Measurements from ENCODE around the gene MXI1. TPM values are rescaled to one million over a fixed set of nuclear protein-coding genes. Genes with fewer than 3 reads are reported as not detected.

Gene MXI1
- total and polyA plus RNA-seq, 4 donors: 11.2 to 55.8 (median 18.7) TPM

GRCh38 chr10:110285501-110285900 lies 78.1 kb downstream of the MXI1 start:
- WGBS, 2 donors: 99 to 100% methylated on average over 2 of the region's 2 CpGs
- TF ChIP-seq CTCF (IDR thresholded peaks at IDR 0.05; ENCODE audit: control extremely low read depth, extremely low read depth): no peak
- ATAC-seq (ENCODE audit: insufficient read depth, low FRiP score): no peak
- H3K4me3 ChIP-seq: no peak overlapping the region
- H3K27me3 ChIP-seq (ENCODE audit: control insufficient read depth in 3 of 3, insufficient read depth in 3 of 3, low read length in 2 of 3): no peaks in the 10 kb centered on the region
- H3K9ac ChIP-seq (ENCODE audit: insufficient read depth in 1 of 2, low read length in 2 of 2): no peak overlapping the region
- H3K36me3 ChIP-seq (ENCODE audit: control insufficient read depth in 4 of 4, insufficient read depth in 4 of 4, low read length in 4 of 4): peaks cover 6 to 23% (median 13%) of the 10 kb centered on the region in 4 donors
- H3K9me3 ChIP-seq (ENCODE audit: control insufficient read depth in 4 of 4, insufficient read depth in 3 of 4, low read length in 3 of 4): no peaks in the 10 kb centered on the region
- H3K4me1 ChIP-seq (ENCODE audit: control insufficient read depth in 5 of 5, insufficient read depth in 5 of 5, low read length in 5 of 5): no peaks in the 10 kb centered on the region
- no peak overlapping the region for H3K27ac ChIP-seq (ENCODE audit: low read depth in 1 of 2, low read length in 1 of 2)
- no peak for DNase-seq

GRCh38 chr10:110286841-110287240 lies 79.4 kb downstream of the MXI1 start:
- no peak for TF ChIP-seq CTCF (IDR thresholded peaks at IDR 0.05; ENCODE audit: control extremely low read depth, extremely low read depth)
- no peak for ATAC-seq (ENCODE audit: insufficient read depth, low FRiP score)
- H3K36me3 ChIP-seq (ENCODE audit: control insufficient read depth in 4 of 4, insufficient read depth in 4 of 4, low read length in 4 of 4): peaks cover 6 to 24% (median 15%) of the 10 kb centered on the region in 4 donors

GRCh38 chr10:110296966-110297365 lies 89.6 kb downstream of the MXI1 start:
- H3K4me3 ChIP-seq: no peak overlapping the region
- peaks cover 13 to 69% (median 46%) of the 10 kb centered on the region in 4 donors for H3K36me3 ChIP-seq (ENCODE audit: control insufficient read depth in 4 of 4, insufficient read depth in 4 of 4, low read length in 4 of 4)
- no peak for ATAC-seq (ENCODE audit: insufficient read depth, low FRiP score)
- 57 to 93% methylated on average over 1 of the region's 1 CpG for WGBS, 2 donors
- DNase-seq: no peak
- TF ChIP-seq CTCF (IDR thresholded peaks at IDR 0.05; ENCODE audit: control extremely low read depth, extremely low read depth): no peak
- H3K4me1 ChIP-seq (ENCODE audit: control insufficient read depth in 5 of 5, insufficient read depth in 5 of 5, low read length in 5 of 5): peaks cover 0 to 9% (median 0%) of the 10 kb centered on the region in 5 donors
- H3K9ac ChIP-seq (ENCODE audit: insufficient read depth in 1 of 2, low read length in 2 of 2): no peak overlapping the region
- H3K27me3 ChIP-seq (ENCODE audit: control insufficient read depth in 3 of 3, insufficient read depth in 3 of 3, low read length in 2 of 3): no peaks in the 10 kb centered on the region
- H3K9me3 ChIP-seq (ENCODE audit: control insufficient read depth in 4 of 4, insufficient read depth in 3 of 4, low read length in 3 of 4): no peaks in the 10 kb centered on the region
- H3K27ac ChIP-seq (ENCODE audit: low read depth in 1 of 2, low read length in 1 of 2): no peak overlapping the region

More at GRCh38 chr10:110286841-110287240, 79.4 kb downstream of the MXI1 start:
- Histone ChIP-seq H3K9ac (ENCODE audit: insufficient read depth in 1 of 2, low read length in 2 of 2) (no peak overlapping the region), H3K27me3 (ENCODE audit: control insufficient read depth in 3 of 3, insufficient read depth in 3 of 3, low read length in 2 of 3) (no peaks in the 10 kb centered on the region), H3K27ac (ENCODE audit: low read depth in 1 of 2, low read length in 1 of 2) (no peak overlapping the region), H3K9me3 (ENCODE audit: control insufficient read depth in 4 of 4, insufficient read depth in 3 of 4, low read length in 3 of 4) (no peaks in the 10 kb centered on the region), H3K4me3 (no peak overlapping the region), H3K4me1 (ENCODE audit: control insufficient read depth in 5 of 5, insufficient read depth in 5 of 5, low read length in 5 of 5) (no peaks in the 10 kb centered on the region)
- WGBS, 2 donors: 89 to 91% methylated on average over 2 of the region's 2 CpGs
- no peak for DNase-seq

- ATAC-seq (ENCODE audit: insufficient read depth, low FRiP score): no peak
- no peak overlapping the region for H3K9ac ChIP-seq (ENCODE audit: insufficient read depth in 1 of 2, low read length in 2 of 2)
- no peak overlapping the region for H3K4me3 ChIP-seq
- no peak for DNase-seq
- H3K27ac ChIP-seq (ENCODE audit: low read depth in 1 of 2, low read length in 1 of 2): no peak overlapping the region
- TF ChIP-seq CTCF (IDR thresholded peaks at IDR 0.05; ENCODE audit: control extremely low read depth, extremely low read depth): no peak
- H3K27me3 ChIP-seq (ENCODE audit: control insufficient read depth in 3 of 3, insufficient read depth in 3 of 3, low read length in 2 of 3): no peaks in the 10 kb centered on the region
- 77 to 85% methylated on average over 5 of the region's 5 CpGs for WGBS, 2 donors
- H3K36me3 ChIP-seq (ENCODE audit: control insufficient read depth in 4 of 4, insufficient read depth in 4 of 4, low read length in 4 of 4): peaks cover 10 to 51% (median 32%) of the 10 kb centered on the region in 4 donors
- peaks cover 0 to 15% (median 6%) of the 10 kb centered on the region in 5 donors for H3K4me1 ChIP-seq (ENCODE audit: control insufficient read depth in 5 of 5, insufficient read depth in 5 of 5, low read length in 5 of 5)
- H3K9me3 ChIP-seq (ENCODE audit: control insufficient read depth in 4 of 4, insufficient read depth in 3 of 4, low read length in 3 of 4): no peaks in the 10 kb centered on the region
Measured at GRCh38 chr10:110300486-110300986, 93.1 kb downstream of the MXI1 start.

Data from lung (tissue), 12 donors.